B cell (primary cell): ENCODE data around the gene LILRB3. TPM values are rescaled to one million over a fixed set of nuclear protein-coding genes. Genes with fewer than 3 reads are reported as not detected.

Source experiments
- ATAC-seq: fragments of 200-7000 bp; cut with Tn5 transposase; one replicate; pipeline ENCODE4 v1.10.0; 2021; ENCODE audit warnings: low read depth, mild to moderate bottlenecking, moderate number of reproducible peaks, moderate library complexity
- CTCF ChIA-PET: fragments of 350-600 bp; sonication (Branson Sonifier 250); formaldehyde crosslinking; loops from one replicate; lab custom pipeline; 2021; ENCODE audit warnings: antibody characterized with exemption, inconsistent platforms; lab: Charles Lee
- POLR2A ChIA-PET: fragments of 350-600 bp; sonication (Branson Sonifier 250); formaldehyde crosslinking; loops from one replicate; lab custom pipeline; 2021; ENCODE audit warnings: antibody characterized with exemption; lab: Charles Lee
- DNase-seq: peaks from one replicate; pipeline ENCODE4 v3.0.0; 2013
- H2AFZ ChIP-seq: 2 replicates; pipeline ENCODE4 v1.6.1; 2012; ENCODE audit warnings: mild to moderate bottlenecking, low read depth, low read length; ENCODE audit not compliant: insufficient read depth, poor library complexity, severe bottlenecking
- H3K27ac ChIP-seq, 2 donors: 1 replicate in 1 of 2; 2 replicates in 1 of 2; pipeline ENCODE4 v1.5.1; 2012 to 2013; ENCODE audit warnings: low read length in 2 of 2, mild to moderate bottlenecking in 2 of 2, moderate library complexity in 1 of 2
- H3K27me3 ChIP-seq, 4 experiments: fragments of 200-600 bp in 1 of 4; sonication (generic) in 1 of 4; replicated peaks in 1 of 4; 1 replicate in 2 of 4; 2 replicates in 2 of 4; pipeline versions ENCODE4 v1.6.1 to v1.7.0; 2013 to 2016; ENCODE audit warnings: low read length in 3 of 4, mild to moderate bottlenecking in 2 of 4, mixed read lengths in 1 of 4, moderate library complexity in 1 of 4; ENCODE audit not compliant: insufficient read depth in 4 of 4, control insufficient read depth in 3 of 4; ENCODE audit errors: control extremely low read depth in 1 of 4
- H3K36me3 ChIP-seq, 2 experiments: replicated peaks in 1 of 2; 1 replicate in 1 of 2; 2 replicates in 1 of 2; pipeline versions ENCODE4 v1.6.1 to v1.7.1; 2013; ENCODE audit warnings: low read length in 1 of 2; ENCODE audit not compliant: insufficient read depth in 2 of 2, control insufficient read depth in 1 of 2; ENCODE audit errors: control extremely low read depth in 1 of 2, extremely low read depth in 1 of 2
- H3K4me1 ChIP-seq, 2 donors: fragments of 200-600 bp in 1 of 2; sonication (generic) in 1 of 2; 1 replicate in 1 of 2; 2 replicates in 1 of 2; pipeline versions ENCODE4 v1.5.1 to v1.6.1; 2013 to 2017; ENCODE audit warnings: low read length in 2 of 2; ENCODE audit not compliant: control insufficient read depth in 2 of 2, insufficient read depth in 2 of 2
- H3K4me2 ChIP-seq: replicated peaks from 2 replicates; pipeline ENCODE3; 2012; ENCODE audit warnings: mild to moderate bottlenecking, low read depth, low read length; ENCODE audit not compliant: poor library complexity, severe bottlenecking
- H3K4me3 ChIP-seq, 5 experiments: fragments of 200-600 bp in 1 of 5; sonication (generic) in 1 of 5; 1 replicate in 3 of 5; 2 replicates in 2 of 5; pipeline versions ENCODE4 v1.5.1 to v1.7.0; 2011 to 2016; ENCODE audit warnings: low read length in 4 of 5, mild to moderate bottlenecking in 4 of 5, low read depth in 2 of 5, control low read depth in 1 of 5, moderate library complexity in 1 of 5; ENCODE audit not compliant: insufficient read depth in 1 of 5; ENCODE audit errors: control extremely low read depth in 1 of 5, extremely low read depth in 1 of 5
- H3K79me2 ChIP-seq: fragments of 200-600 bp; sonication (generic); one replicate; pipeline ENCODE4 v1.6.0; 2016; ENCODE audit warnings: low read length; ENCODE audit not compliant: control insufficient read depth, insufficient read depth
- H3K9ac ChIP-seq: fragments of 200-600 bp; sonication (generic); 2 replicates; pipeline ENCODE4 v1.6.1; 2017; ENCODE audit warnings: mild to moderate bottlenecking, low read length, moderate library complexity
- H3K9me3 ChIP-seq, 3 donors: one replicate each; pipeline versions ENCODE4 v1.6.1 to v1.7.1; 2013; ENCODE audit warnings: low read length in 2 of 3; ENCODE audit not compliant: control insufficient read depth in 2 of 3, insufficient read depth in 1 of 3; ENCODE audit errors: control extremely low read depth in 1 of 3
- H4K20me1 ChIP-seq: 2 replicates; pipeline ENCODE4 v1.6.0; 2012; ENCODE audit warnings: mild to moderate bottlenecking, low read length; ENCODE audit not compliant: insufficient read depth, control insufficient read depth, poor library complexity, severe bottlenecking
- H3K27ac Mint-ChIP-seq: one replicate; pipeline ENCODE4 v1.8.0; 2021; ENCODE audit warnings: mixed read lengths
- H3K27me3 Mint-ChIP-seq: one replicate; pipeline ENCODE4 v1.8.0; 2021; ENCODE audit warnings: mixed read lengths
- H3K4me1 Mint-ChIP-seq: one replicate; pipeline ENCODE4 v1.8.0; 2021; ENCODE audit warnings: mixed read lengths
- H3K4me3 Mint-ChIP-seq: one replicate; pipeline ENCODE4 v1.8.0; 2021; ENCODE audit warnings: mixed read lengths
- H3K9me3 Mint-ChIP-seq: one replicate; pipeline ENCODE4 v1.8.0; 2022; ENCODE audit warnings: mixed read lengths; ENCODE audit not compliant: insufficient read depth
- CTCF ChIP-seq: fragments of 200-600 bp; IDR thresholded peaks from one replicate; pipeline ENCODE4 v1.8.0; 2022; ENCODE audit warnings: antibody characterized with exemption, mild to moderate bottlenecking
- EZH2 ChIP-seq: IDR thresholded peaks from 2 replicates; pipeline ENCODE4 v1.6.1; 2012; ENCODE audit warnings: borderline replicate concordance, low read depth, mild to moderate bottlenecking, moderate library complexity, low read length; ENCODE audit not compliant: insufficient read depth, poor library complexity, severe bottlenecking
- WGBS: methylation state at CpG from one replicate; pipeline ENCODE4 v1.1.5; 2013; ENCODE audit warnings: missing lambda C conversion rate; ENCODE audit not compliant: insufficient coverage; 5-methylcytosine and 5-hydroxymethylcytosine counted together
- intact Hi-C: fragments of 100-400 bp; cut with micrococcal nuclease; formaldehyde crosslinking; loops from one replicate; pipeline ENCODE4 v1.10.0; 2022
- polyA plus RNA-seq: library from polyadenylated mRNA; depleted of rRNA; stranded (reverse); fragments of >200 nt; gene quantifications from 2 replicates; pipeline ENCODE4 v1.2.3, GENCODE V29; 2012
- total RNA-seq, 2 donors: library from RNA; stranded (reverse); fragments of 120-200 nt in 1 of 2; gene quantifications; 1 replicate in 1 of 2; 2 replicates in 1 of 2; pipeline versions ENCODE4 v1.2.3 to v1.2.4, GENCODE V29; 2013 to 2022

Gene LILRB3
- total and polyA plus RNA-seq, 2 donors (not counting 1 experiment from before 2014, with no cell fraction given) = 0.25 to 2.3 TPM

- Mint-ChIP-seq H3K4me1 (no peaks in the 10 kb centered on the region), H3K27ac (no peak overlapping the region), H3K4me3 (no peak overlapping the region), H3K27me3 (peaks cover 30% of the 10 kb centered on the region), H3K9me3 (no peaks in the 10 kb centered on the region)
- Histone ChIP-seq H3K9me3 (no peaks in the 10 kb centered on the region), H4K20me1 (no peaks in the 10 kb centered on the region), H3K4me1 (no peaks in the 10 kb centered on the region), H3K4me2 (no peak overlapping the region), H3K9ac (no peak overlapping the region), H3K4me3 (no peak overlapping the region), H2AFZ (no peak overlapping the region), H3K79me2 (no peaks in the 10 kb centered on the region), H3K36me3 (no peaks in the 10 kb centered on the region), H3K27me3 (peaks cover 0 to 40% (median 2%) of the 10 kb centered on the region in 4 experiments), H3K27ac (no peak overlapping the region)
- intact Hi-C loops = no loop called here
- 74% methylated on average over 19 of the region's 23 CpGs for WGBS
- CTCF ChIA-PET = interaction anchor here (0.8 kb wide), 1 partner anchor 12 kb away, joined by 3 read pairs; no protein-coding TSS in a partner anchor
- POLR2A ChIA-PET = no interaction called here
- no peak for ATAC-seq
- TF ChIP-seq EZH2 (no peak), CTCF (no peak)
- DNase-seq = no peak
These were observed 30.8 kb upstream of the LILRB3 start for GRCh38 chr19:54253331-54254194.

GRCh38 chr19:54252845-54253244, 30.0 kb upstream of the LILRB3 start:
- Histone ChIP-seq H3K79me2 (no peaks in the 10 kb centered on the region), H3K4me2 (no peak overlapping the region), H3K4me3 (no peak overlapping the region), H3K4me1 (peaks cover 3% of the 10 kb centered on the region in 2 donors), H3K36me3 (no peaks in the 10 kb centered on the region), H3K27ac (no peak overlapping the region), H3K27me3 (peaks cover 0 to 39% (median 2%) of the 10 kb centered on the region in 4 experiments), H3K9ac (no peak overlapping the region), H3K9me3 (no peaks in the 10 kb centered on the region), H2AFZ (no peak overlapping the region), H4K20me1 (no peaks in the 10 kb centered on the region)
- Mint-ChIP-seq H3K9me3 (no peaks in the 10 kb centered on the region), H3K4me1 (peaks cover 5% of the 10 kb centered on the region), H3K27me3 (peaks cover 30% of the 10 kb centered on the region), H3K4me3 (no peak overlapping the region), H3K27ac (no peak overlapping the region)
- intact Hi-C loops = no loop called here
- DNase-seq (no peak), ATAC-seq (no peak)
- POLR2A ChIA-PET = no interaction called here
- 82% methylated on average over 8 of the region's 11 CpGs for WGBS
- TF ChIP-seq EZH2 (no peak), CTCF (no peak)
- CTCF ChIA-PET = no interaction called here
